GM23248 (cell line): ENCODE results near the gene MIA2.

ENCODE experiments used
- EZH2 ChIP-seq: fragments of 200-600 bp; sonication (generic); IDR thresholded peaks from 2 replicates; pipeline ENCODE4 v1.6.1; 2018; ENCODE audit warnings: antibody characterized with exemption, mild to moderate bottlenecking; ENCODE audit not compliant: insufficient read depth, poor library complexity, severe bottlenecking
- EZH2phosphoT487 ChIP-seq: fragments of 200-600 bp; sonication (generic); IDR thresholded peaks from 2 replicates; pipeline ENCODE4 v1.6.1; 2018; ENCODE audit warnings: antibody characterized with exemption, moderate library complexity, mild to moderate bottlenecking, low read depth; ENCODE audit not compliant: insufficient read depth

- TF ChIP-seq EZH2 (no peak), EZH2phosphoT487 (no peak)
Observed at GRCh38 chr14:39398382-39398781, 164.7 kb downstream of the MIA2 start.
